GM21447 (cell line): ENCODE results near the gene MAG.

Source experiments
- ATAC-seq: cut with Tn5 transposase; IDR thresholded peaks from one replicate; pipeline ENCODE4 v1.9.1; 2021; ENCODE audit not compliant: unreplicated experiment

MAG gene

DNA sequence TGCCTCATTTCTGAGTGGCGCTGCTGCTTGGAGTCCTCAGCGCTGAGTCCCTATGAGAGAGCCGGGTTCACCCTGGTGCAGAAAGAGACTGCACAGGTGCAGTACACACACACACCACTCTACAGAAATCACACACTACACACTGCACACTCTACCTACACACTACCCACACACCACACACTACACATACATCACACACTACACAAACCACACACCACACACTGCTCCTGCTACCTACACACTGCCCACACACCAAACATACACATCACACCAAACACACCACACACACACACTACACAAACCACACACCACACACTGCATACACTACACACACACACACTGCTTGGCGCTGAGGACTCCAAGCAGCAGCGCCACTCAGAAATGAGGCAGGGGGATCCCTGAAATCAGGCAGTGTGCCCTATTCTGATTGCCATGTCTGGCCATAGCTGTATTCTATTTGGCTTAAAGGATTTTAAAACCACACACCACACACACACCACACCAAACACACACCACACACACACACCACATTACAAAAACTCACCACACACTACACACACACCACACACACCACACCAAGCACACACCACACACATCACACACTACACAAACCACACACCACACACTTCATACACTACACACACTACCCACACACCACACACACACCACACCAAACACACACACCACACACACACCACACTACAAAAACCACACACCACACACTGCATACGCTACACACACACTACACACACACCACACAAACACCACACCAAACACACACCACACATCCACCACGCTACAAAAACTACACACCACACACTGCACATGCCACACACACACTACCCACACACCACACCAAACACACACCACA is 4.9 kb downstream of the MAG start:
- ATAC-seq = no peak

DNA sequence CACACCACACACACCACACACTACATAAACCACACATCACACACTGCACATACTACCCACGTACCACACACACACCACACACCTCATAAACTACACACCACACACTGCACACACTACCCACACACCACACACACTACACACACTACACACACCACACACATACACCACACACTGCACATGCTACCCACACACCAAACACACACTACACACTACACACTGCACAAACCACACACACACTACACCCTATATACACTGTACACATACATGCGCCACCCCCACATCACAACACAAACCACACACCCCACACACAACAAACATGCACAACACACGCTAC is 5.5 kb downstream of the MAG start:
- ATAC-seq = no peak

DNA sequence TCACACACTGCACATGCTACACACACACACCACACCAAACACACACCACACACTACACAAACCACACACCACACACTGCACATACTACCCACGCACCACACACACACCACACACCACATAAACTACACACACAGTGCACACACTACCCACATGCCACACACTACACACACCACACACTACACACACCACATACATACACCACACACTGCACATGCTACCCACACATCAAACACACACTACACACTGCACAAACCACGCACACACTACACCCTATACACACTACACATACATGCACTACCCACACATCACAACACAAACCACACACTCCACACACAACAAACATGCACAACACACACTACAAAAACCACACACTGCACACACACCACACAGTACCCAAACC is 6.0 kb downstream of the MAG start:
- no peak for ATAC-seq

DNA sequence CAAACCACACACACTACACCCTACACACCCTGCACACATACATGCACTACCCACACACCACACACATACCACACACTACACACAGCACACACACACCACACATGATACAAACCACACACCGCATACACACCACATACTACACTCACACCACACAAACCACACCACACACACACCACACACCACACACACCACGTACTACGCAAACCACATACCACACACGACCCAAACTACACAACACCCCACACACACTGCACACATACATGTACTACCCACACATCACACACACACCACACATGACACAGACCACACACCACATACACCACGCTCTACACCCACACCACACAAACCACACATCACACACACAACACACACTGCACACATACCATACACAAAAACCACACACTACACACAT is 6.6 kb downstream of the MAG start:
- no peak for ATAC-seq

DNA sequence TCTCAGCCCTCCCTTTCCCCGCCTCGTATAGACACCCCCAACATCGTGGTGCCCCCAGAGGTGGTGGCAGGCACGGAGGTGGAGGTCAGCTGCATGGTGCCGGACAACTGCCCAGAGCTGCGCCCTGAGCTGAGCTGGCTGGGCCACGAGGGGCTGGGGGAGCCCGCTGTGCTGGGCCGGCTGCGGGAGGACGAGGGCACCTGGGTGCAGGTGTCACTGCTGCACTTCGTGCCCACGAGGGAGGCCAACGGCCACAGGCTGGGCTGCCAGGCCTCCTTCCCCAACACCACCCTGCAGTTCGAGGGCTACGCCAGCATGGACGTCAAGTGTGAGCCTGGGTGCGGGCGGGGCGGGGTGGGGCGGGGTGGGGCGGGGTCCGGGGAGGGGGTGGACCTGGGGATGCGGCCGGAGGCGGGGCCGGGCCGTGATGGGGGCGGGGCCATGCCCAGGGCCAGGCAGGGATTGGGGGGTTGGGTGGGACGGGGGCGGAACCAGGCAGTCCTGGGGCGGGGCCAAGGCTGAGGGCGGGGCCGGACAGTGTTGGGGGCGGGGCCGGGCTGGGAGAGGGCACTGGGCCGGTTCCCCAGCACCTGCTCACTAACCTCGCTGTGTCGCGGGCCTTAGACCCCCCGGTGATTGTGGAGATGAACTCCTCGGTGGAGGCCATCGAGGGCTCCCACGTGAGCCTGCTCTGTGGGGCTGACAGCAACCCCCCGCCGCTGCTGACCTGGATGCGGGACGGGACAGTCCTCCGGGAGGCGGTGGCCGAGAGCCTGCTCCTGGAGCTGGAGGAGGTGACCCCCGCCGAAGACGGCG is 7.8 kb downstream of the MAG start:
- no peak for ATAC-seq

DNA sequence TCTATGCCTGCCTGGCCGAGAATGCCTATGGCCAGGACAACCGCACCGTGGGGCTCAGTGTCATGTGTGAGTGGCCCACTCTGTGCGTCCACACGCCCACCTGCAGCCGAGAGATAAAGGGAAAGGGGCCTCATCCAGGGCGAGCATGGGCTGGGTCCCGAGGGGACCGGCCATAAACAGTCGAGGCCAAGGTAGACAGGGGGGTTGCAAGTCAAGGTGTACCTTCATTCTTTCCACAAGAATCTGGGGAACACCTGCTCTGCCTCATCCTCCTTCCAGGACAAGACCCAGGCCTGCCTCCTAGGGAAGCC is 8.3 kb downstream of the MAG start:
- no peak for ATAC-seq

DNA sequence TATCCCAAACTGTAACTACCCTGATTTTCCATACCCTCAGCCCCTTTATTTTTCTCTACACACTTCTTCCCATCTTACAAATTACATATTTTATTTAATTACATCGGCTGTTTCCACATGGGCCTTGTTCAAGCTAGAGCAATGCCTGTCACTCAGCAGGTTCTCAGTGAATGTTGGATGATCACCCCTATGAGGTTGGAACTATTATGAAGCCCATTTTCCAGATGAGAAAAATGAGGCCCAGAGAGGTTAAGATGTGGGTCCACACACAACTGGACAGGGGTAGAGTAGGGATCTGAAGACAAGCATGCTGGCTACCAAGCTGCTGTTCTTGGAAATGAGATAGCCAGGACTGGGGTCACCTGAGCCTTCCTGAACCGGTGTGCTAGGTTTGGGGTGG is 10.0 kb downstream of the MAG start:
- no peak for ATAC-seq

DNA sequence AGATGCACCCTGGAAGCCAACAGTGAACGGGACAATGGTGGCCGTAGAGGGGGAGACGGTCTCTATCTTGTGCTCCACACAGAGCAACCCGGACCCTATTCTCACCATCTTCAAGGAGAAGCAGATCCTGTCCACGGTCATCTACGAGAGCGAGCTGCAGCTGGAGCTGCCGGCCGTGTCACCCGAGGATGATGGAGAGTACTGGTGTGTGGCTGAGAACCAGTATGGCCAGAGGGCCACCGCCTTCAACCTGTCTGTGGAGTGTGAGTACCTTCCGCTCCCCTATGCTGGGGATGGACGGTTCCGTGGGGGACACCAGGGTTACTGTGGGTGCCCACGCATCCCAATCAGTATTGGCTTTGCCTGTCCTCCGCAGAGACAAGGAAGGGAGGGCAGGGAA is 10.5 kb downstream of the MAG start:
- ATAC-seq = no peak

DNA sequence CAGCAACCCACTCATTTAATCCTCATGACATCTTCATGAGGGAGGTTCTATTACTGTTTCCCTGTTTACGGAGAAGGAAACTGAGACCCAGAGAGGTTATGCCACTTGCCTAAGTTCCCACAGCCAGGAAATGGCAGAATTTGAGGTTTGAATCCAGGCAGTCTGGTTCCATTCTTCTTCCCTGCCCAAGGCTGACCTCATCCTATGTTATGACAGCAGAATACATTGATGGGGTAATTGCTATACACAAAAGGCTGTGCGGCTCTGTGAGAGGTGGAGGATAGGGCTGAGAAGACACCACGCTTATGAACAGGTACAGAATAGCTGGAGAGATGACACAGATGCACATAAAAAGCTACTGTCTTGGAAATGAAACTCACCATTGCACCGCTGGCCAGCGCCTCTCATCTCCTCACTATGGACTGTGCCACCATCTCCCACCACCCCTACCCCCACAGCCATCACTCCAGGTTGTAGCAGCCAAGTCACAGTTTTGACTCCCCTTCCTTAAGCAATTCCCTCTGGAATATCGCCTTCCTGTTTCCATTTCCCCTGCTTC is 11.5 kb downstream of the MAG start:
- no peak for ATAC-seq

DNA sequence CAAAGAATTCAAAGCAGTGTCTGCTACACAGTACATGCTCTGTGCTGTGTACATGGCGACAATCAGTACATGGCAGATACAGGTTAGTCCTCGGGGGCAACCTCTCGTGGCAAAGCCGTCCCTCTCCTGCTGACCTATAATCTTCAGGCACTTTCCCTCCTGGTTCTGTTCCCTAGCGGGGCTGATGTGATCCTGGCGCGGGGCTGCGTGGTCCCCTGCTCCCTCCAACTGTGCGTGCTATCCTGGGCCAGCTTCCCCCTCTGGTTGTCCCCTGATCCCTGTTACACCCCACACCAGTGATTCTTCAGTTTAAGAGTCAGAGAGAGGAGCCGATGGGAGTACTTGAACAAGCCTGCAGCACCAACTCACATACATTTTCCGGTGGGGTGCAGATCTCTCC is 12.1 kb downstream of the MAG start:
- ATAC-seq = no peak

DNA sequence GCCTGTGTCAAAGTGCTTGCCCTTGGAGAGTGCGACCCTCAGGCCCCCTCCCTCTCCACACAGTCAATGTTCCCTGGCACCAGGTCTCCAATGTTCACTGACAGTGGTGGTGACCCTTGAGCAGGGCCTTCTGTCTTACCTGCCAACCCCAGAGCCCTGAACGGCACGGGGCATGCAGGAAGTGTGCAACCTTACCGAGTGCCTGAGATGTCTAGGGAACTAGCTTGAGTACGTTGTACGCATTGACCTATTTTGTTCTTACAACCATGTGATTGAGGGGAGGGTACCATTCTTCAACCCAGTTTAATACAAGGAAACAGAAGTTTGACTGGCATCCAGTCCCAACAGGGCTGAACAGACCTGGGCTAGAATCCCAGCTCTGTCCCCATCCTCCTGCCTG is 13.2 kb downstream of the MAG start:
- no peak for ATAC-seq

DNA sequence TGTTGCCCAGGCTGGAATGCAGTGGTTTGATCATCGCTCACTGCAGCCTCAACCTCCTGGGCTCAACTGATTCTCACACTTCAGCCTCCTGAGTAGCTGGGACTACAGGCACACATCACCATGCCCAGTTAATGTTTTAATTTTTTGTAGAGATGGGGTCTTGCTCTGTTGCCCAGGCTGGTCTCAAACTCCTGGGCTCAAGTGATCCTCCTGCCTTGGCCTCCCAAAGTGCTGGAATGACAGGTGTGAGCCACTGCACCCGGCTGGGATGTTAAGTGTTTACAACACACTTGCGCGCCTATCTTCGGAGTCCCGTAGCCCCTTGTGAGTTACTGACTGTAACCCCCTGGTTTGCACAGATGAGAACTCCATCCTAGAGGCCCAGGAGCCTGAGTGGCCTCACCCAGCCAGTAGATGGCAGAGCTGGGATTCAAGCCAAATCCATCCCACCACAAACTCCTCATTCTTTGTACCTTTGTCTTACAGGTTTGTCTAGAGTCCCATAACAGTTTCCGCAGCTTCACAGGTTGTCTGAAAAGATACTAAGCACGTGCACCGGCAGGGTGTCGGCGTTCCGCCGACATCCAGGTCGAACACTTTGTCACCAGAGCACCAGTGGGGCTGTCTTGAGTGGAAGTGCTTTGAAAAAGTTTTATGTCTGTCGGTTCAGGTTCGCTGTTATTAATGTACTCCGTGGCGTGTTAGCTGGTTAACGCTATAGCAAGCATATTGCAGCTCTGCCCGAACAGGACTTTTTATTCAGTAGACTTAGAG is 14.7 kb downstream of the MAG start:
- no peak for ATAC-seq

DNA sequence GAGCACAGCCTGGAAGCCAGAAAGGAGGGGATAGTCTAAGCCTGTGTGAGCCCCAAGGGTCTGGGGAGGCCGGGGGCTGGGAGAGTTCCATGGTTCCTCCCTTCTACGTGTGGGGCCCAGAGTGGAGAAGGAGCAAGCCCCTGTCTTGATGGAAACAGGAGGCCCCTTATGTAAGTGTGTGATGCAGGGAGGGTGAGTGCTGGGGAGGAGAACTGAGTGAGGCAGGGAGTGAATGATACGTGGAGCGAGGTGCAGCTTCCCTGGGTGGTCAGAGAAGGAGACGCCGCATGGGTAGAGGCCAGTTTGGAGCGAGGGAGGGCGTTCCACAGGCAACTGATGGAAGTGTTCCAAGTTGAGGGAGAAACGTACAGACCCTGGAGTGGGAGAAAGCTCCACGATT is 16.0 kb downstream of the MAG start:
- ATAC-seq = no peak

DNA sequence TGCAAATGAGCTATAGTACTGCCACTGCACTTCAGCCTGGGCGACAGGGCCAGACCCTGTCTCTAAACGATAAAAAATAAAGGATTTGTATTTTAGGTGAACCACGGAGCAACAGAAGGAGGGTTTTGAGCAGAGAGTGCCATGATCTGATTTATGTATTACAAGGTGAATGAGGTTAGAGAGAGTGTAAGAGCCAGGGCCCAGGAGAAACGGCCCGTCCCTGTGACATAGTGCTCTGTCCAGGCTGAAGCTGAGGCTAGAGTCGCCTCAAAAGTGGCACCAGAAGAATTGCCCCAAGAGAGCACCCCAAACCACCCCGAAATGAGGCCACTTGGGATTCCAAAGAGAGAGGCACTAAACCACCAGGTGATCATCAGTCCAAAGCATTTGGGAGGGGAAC is 16.9 kb downstream of the MAG start:
- ATAC-seq = no peak

DNA sequence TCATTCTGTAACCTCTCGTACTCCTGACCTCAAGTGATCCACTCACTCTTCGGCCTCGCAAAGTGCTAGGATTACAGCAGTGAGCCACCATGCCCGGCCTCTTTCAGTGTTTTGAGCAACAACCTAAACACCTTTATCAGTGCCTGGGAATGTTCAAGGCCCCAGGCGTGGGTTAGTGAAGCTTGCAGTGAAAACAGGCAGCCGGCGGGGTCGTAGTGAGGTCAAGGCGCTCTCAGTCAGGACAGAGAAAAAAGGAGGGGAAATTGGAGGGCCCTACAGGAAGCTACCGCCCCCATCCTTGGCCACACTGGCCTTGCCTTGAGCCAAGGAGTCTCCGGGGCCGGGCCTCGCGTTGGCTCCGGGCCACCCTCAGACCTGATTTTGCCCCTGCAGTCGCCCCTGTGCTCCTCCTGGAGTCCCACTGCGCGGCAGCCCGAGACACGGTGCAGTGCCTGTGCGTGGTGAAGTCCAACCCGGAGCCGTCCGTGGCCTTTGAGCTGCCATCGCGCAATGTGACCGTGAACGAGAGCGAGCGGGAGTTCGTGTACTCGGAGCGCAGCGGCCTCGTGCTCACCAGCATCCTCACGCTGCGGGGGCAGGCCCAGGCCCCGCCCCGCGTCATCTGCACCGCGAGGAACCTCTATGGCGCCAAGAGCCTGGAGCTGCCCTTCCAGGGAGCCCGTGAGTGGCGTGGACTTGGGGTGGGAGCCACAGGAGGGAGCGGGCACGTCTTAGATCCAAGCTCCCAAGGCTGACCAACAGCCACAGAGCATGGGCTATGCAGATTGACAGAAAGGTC is 17.7 kb downstream of the MAG start:
- no peak for ATAC-seq

DNA sequence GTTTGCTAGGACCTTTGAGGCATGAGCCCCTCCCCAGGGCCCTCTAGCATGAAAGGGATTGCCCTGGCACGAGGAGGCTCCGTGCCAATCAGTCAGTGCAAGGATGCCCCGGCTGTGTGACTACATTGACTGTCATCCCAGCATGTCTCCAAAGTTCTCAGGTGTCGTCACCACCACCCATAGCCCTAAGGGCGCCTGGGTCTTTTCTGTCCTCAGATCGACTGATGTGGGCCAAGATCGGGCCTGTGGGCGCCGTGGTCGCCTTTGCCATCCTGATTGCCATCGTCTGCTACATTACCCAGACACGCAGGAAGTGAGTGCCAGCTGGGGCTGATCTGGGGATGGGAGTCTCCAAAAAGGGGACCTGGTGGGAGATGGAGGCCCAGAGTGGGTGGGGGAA is 18.4 kb downstream of the MAG start:
- ATAC-seq = no peak

DNA sequence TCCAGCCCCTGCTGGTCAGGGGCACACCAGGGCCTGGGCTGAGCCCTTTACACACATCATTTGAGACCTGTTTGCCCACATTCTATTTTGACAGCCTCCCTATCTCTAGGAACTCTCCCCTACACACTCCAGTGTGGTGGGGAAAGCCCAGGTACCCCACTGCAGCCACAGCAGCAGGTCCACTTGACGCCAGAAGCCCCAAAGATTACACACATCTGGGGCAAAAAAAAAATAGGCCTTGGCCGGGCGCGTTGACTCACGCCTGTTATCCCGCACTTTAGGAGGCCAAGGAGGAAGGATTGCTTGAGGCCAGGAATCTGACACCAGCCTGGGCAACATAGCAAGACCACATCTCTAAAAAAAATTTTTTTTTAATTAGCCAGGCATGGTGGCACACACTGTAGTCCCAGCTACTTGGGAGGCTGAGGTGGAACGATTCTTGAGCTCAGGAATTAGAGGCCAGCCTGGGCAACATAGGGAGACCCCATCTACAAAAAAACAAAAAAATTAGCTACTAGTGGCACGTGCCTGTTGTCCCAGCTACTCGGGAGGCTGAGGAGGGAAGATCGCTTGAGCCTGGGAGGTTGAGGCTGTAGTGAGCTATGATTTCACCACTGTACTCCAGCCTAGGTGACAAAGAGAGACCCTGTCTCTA is 19.0 kb downstream of the MAG start:
- no peak for ATAC-seq

DNA sequence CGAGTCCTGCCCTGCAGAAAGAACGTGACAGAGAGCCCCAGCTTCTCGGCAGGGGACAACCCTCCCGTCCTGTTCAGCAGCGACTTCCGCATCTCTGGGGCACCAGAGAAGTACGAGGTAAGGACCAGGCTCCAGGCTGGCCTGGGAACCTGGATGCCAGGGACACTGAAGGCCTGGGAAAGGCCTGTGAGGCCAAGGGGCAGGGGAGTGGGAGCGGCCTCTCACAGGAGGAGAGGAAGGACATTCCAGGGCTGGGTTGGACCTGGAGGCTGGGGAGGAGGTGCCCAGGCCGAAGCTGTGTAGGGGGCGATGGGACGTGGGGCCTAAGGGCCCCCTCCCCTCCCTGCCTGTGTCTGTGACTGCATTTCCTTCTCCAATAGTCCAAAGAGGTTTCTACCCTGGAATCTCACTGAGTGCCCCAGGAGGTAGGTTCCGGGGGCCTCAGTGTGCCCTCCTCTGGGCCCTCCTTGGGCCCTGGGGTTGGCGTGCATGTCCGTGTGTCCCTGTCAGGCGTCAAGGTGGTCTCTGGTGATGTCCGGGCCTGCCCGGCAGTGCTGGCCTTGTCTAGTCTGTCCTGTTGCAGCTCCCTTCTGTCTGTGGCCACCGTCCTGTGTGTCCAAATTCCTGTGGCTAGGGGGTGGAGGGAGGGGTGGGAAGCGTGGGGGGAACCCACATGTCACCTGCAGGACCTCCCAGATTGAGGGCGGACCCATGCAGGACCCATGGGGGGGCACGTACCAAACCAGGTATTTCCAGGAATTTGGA is 20.1 kb downstream of the MAG start:
- ATAC-seq = no peak

DNA sequence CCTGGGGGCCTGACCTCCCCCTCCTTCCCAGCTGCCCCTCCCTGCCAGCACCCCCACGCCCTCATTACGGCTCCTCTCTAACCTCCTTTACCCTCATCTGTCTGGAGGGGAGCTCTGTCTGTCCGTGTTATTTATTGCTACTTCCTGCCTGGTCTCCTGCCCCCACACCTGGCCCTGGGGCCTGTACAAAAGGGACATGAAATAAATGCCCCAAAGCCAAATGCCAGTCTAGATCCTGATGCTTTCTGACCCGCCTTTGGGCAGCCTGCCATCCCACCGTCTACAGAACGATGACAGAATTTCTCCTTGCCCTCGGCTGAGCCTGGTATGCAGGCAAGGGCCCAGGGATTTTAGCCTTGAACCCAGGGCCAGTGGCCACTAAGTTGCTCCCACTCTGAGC is 21.6 kb downstream of the MAG start:
- no peak for ATAC-seq

DNA sequence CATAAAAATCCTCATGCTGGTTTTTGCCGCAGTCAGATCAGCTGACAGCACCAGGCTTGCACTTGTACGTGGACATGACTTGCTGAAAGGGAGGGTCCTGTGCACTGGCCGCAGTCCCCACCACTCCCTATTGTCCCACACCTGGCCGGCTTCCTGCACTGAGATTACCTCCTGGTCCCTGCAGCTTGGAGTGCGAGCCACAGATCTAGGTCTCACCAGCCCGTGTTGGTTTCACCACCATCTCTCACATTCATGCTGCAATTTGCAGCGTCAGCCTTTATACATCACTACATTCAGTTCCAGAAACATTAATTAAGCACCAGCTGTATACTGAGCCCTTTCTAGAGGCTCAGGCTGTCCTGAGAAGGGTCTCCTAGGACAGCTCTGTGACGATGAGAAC is 22.1 kb downstream of the MAG start:
- no peak for ATAC-seq
